ENCODE data around the gene UTRN.
A peak's percentile ranks its signal among the peaks of the same experiment; 100 is the strongest.

UTRN gene

GRCh38 chr6:144283646-144284477 lies 1.3 kb upstream of the UTRN start:
- peak; percentile 43 for DNase-seq

- DNase-seq: no peak
Measured at GRCh38 chr6:144284478-144284782, 705 bp upstream of the UTRN start.

DNA sequence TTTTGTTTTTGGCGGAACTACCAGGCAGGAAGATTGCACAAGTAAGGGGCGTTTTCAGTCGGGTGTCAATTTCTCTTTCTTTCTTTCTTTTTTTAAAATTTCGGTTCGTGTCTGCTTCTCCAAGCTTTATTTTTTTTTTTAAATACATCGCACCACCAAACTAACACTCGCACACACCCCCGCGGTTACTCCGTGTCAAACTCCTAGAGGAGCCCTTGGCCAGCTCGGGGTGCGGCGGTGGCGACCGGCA lies 338 bp downstream of the UTRN start:
- DNase-seq: no peak

DNA sequence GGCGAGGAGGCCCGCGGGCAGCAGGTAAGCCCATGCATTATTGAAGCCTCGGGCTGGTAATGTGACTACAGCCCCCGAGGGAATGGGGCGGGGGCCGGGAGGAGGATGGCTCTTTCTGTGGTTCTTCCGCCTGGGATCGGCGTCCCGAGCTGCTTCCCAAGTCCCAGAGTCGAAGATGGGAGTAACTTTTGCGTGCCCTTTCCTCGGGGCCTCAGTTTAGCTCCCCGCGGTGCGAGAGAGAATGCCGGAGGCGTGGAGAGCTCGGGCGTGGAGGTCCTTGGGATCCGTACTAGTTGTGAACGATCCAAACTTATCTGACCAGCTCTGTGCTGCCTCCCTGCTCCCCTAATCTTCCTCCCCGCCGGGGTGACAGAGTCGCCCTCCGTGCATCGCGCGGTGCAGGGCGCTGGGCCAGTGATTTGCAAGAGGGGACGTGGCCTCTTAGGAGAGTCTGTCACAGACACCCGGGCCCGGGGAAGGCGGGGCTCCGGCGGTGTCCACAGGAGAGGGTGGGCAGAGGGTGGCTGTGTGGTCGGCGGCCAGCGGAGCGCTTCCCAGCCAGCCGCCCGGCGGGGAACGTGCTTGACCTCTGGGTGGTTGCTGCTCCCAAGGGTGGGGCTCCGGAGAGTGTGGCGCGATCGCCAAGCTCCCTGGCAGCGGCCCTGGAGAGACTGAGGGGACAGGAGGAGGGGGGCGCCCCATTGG lies 815 bp downstream of the UTRN start:
- DNase-seq: peak; percentile 46

DNA sequence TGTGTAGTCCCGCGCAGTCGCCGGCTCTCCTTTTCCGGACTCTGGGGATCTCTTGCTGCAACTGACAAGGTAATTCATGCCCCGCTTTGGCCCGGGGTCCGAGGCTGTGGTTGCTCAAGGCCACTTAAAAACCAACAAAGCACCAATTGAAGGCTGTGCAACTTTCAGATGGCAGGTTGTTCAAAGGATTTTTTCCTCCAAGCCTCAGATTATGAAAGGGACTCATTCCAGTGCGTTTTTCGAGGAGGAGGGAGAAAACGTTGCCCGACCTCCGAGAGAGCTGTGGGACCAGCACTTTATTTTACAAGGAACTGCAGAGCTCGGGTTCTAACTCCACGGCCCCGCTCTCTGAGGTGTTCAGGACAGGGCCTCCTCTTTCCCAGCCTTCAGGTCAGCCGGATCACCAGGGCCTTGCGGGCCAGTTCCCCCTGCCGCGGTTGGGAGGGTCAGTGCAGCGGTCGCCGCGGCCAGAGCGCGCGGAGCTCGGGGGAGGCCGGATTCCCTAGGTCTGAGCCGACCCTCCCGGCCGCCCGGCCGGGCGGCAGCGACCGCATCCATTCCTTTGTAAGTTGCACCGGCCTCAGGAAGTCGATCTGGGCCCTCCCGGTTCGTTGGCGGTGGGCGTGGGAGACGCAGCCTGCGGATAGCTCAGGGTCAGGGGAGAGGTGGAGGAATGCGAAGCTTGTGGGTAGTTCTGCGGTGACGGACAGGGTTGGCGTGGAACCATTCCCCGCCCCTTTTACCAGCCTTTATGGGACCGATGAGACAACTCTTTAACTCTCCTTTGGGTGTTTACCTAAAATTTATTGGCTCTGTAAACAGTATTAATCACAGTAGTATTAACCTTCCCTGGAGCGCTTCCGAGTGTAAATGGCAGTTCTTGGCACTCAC lies 1.6 kb downstream of the UTRN start:
- peak; percentile 47 for DNase-seq

- DNase-seq: no peak
Measured at GRCh38 chr6:144289006-144289405, 3.9 kb downstream of the UTRN start.

DNA sequence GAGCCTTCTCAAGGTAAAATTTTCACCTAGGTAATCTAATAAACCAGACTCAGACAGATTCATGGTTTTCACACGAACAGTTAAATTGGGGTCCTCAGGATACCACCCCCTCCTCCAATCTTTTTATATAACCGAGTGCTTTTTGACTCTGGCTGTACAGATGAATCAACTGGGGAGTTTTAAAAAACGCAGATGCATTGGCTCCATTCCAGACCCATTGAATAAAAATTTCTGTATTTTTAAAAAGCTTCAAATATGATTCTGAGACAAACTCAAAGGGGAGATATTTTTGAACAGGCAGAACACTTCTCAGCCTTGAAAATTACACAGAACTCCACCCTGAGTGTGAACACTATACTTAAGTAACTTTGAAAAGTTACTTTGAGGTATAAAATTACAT lies 7.2 kb downstream of the UTRN start:
- no peak for DNase-seq

DNA sequence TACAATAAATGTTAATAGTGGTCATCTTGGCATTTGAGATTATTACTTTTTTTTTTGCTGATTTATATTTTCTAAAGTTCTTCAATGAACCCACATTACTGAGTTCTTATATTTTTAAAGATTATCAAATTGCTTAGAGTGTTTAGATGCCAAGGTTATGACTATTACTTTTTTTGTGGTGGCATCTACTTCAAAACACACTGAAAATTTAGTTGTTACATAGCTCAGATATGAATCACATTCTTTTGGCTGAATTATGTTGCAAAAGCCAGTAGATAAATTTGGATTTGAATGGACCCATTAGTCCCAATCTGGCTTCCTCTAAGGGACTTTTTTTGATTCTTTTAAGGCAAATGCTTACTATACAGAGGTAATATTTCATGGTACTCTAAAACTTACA lies 8.9 kb downstream of the UTRN start:
- no peak for DNase-seq

GRCh38 chr6:144295211-144295610 lies 10.1 kb downstream of the UTRN start:
- DNase-seq: no peak

DNA sequence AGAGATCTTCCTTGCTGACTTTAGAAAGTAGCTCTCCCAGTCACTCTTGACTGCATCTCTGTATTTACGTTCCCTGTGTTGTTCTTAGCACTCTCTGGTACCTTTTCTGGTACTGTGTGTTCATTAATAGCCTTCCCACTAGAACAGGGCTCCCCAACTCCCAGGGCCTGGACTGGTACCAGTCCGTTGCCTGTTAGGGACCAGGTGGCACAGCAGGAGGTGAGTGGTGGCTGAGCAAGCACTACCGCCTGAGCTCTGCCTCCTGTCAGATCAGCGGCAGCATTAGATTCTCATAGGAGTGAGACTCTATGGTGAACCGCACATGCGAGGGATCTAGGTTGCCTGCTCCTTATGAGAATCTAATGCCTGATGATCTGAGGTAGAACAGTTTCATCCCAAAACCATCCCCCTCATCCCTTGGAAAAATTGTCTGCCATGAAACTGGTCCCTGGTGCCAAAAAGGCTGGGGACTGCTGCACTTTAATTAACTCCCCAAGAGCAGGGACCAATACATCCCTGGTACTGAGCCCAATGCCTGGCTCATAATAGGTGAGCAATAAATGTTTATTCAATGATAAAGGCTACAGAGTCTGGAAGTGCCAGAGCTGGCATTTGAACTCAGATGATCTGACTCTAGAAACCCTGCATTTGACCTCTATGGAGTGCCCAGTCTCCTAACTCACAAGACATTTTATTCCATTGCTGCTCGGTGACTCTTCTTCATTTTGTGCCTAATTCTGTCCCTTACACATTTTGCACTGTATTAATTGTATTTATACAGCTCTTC lies 11.0 kb downstream of the UTRN start:
- DNase-seq: no peak

DNA sequence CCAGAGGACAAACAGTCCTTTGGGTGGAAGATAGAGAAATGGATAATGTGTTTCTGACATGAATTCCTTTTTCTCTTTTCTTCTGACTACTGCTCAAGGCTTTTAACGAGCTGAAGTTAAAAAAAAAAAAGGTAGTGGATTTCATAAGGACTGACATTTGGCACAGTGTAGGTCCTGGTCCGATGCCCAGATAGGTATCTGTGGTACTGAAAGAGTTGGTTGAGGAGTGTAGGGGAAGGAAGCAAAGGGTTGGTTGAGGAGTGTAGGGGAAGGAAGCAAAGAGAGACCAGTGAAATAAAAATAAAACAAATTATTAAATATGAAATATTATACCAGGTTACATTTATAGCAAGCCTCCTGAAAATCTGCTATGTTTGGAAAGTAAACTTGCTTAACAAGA lies 11.8 kb downstream of the UTRN start:
- DNase-seq: no peak

DNA sequence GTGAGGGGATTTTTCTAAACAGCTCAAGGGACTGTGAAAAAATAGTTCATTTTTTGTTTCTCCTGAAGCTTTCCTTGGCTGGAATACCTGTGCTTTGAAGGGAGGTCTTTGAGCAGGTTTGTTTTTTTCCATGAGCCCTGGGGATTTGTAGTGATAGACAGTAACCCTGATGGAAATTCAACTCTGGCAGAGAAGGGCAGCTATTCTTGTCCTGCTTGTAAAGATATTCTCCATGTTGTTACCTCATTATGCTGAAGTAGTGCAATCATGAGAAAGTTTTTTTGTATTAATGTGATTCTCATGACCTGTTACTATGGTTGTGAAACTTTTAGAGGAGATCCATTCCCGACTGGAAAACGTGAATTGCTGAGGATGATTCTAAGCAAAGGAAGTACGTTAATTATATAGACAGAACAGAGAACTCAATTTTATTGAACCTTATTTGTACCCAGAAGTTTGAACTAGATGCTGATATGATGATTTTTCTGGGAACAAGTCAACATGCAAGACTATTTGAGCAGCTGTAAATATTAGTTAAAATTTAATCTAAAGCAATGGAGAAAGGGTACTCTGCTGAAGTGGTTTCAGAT lies 12.5 kb downstream of the UTRN start:
- DNase-seq: no peak

DNA sequence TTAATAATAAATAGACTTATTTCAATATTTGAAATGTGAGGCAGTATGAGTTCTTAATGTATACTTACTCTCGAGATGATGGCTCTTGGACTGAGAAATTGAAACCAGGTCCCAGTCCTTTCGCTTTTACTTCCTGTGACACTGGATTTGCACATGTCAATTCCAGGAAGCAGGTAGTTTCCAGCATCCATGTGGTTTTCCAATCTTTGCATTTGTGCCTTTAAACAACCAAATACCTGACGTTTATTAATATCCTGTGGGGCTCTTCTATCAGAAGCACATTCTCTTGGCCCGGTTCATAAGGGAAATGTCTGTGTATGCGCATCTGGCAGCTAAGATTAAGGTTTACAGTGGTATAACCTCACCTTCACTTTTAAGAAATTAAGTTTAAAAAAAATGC lies 13.1 kb downstream of the UTRN start:
- DNase-seq: no peak

DNA sequence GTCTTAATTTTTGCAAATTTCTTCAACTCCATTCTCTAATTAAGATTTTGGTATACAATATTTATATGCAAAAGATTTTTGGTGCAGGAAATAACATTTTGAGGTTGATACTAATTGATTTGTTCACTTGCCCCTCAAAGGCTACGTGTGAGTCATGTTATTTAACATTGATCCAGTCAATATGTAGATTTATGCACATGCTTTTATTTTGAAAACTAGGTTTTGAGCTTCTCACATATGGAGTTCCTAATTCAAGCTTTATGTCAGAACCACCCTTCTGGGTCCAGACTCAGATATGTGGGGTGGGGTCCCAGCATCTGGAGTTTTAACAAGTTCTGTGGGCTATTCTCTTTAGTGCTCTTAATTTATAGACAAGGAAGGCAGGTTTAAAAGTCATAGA lies 13.8 kb downstream of the UTRN start:
- DNase-seq: no peak

- no peak for DNase-seq
Measured at GRCh38 chr6:144302701-144303372, 17.7 kb downstream of the UTRN start.

DNA sequence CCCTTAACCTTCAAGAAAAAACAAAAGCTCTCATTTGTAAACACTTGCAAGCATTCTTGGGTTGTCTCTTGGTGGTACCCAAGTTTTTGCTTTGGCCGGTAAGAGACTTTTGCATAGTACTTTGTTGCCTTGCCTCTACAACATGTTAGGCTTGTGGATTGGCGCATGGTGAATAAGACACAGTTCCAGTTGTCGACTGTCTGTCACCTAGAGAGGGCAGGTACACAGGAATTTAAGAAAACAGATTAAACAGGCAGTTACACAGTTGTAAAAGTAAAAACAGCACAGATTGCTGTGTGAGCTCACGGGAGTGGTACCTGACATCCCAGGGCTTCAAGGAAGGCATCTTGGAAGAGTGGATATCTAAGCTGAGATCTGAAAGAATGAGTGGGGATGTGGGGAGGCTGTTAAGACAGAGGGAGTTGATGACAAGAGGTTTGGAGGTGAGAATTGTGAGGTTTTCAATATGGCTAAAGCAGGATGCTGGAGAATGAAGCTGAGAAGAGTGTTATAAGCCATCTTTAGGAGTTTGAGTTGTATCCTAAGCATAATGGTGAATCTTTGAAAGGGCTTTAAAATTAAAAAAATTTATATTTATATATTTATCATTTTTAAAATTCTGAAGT lies 19.2 kb downstream of the UTRN start:
- no peak for DNase-seq

DNA sequence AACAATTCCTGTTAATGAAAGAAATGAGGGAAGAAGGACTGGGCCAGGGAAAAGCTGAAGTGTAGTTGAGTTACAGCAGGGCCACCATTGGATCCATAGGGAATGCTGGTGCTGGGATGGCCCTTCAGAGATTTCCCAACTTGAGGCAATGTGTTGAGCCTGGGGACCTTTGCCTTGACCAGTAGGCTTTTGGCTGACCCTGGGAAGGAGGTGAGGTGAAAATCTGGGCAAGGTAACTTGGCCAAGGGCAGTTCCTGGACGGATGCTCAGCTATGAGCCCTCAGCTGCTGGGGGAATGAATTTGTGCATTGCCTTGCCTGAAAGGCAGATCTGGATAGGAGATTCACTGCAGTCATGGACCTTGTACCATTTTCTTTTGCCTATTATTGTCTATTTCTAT lies 20.4 kb downstream of the UTRN start:
- no peak for DNase-seq

DNA sequence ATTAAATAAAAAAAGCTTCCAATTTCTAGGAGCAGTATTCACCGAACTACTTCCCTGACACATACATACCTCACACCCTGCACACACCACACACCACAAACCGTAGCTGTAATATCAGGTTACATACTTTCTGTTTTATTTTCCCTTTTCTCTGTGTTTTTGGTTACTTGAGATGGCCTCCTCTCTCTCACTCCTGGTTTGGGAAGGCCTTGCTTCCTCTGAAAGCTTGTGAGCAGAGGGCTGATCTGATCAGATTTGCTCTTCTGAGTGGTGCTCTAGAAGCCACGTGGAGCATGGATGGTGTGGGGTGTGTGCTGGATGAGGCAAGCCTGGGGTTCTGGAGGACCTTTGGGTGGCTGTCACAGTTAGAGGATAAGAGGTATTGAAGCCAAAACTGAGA lies 20.9 kb downstream of the UTRN start:
- DNase-seq: no peak

GRCh38 chr6:144307880-144308279 lies 22.7 kb downstream of the UTRN start:
- DNase-seq: no peak

DNA sequence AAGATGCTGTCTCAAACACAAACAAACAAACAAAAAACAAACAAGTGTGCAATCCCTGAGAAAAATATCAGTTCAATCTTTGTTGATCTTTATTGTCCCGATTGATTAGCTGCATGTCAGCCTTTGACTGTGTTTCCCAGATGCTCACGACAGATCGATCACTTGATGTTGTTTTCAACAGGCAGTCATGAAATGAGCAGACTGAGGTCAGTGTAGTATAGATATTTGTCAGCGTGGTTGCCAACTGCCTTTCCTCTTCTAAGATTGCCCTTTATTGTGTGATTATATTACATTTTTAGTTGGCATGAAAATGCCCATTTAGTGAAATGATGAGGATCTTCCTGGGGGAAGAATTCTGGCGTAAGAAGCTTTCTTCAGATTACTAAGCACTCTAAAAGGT lies 25.6 kb downstream of the UTRN start:
- DNase-seq: no peak

- no peak for DNase-seq
Measured at GRCh38 chr6:144311361-144311760, 26.2 kb downstream of the UTRN start.

DNA sequence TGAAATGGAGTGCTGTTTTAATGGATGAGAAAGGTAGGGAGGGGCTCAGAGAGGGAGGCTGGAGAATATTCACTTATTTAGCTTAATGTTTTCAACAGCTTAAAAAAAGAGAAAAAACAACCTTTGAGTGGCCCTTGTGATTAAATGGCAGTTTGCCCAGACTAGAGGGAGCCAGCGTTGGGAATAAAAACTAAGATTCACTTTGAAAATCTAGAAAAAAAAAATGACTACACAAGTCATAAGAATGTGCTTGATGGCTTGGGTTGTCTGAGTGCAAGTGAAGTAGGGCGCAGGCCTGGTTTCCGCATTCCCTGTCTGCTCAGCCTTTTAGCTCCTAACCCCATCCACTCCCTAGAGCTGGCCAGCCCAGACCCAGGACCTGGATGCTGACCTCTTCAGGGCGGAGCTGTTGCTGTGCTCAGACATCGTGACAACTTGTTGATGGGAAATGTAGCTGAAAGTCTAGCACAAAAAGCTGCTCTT lies 28.9 kb downstream of the UTRN start:
- DNase-seq: peak; percentile 91
